Neural progenitor cell (in vitro differentiated cells): Measurements from ENCODE around the gene THBS3. TPM values are rescaled to one million over a fixed set of nuclear protein-coding genes. Genes with fewer than 3 reads are reported as not detected.

Experiments used
- DNase-seq: peaks from one replicate; pipeline ENCODE4 v3.0.0-alpha.2; 2016; ENCODE audit warnings: low spot score
- H2AFZ ChIP-seq: fragments of 200-600 bp; sonication (generic); replicated peaks from 2 replicates; pipeline ENCODE4 v1.6.1; 2016; ENCODE audit warnings: antibody characterized with exemption
- H3F3A ChIP-seq: fragments of 200-600 bp; sonication (generic); 2 replicates; pipeline ENCODE4 v1.6.1; 2016; ENCODE audit warnings: antibody characterized with exemption, low read depth
- H3K27ac ChIP-seq: fragments of 200-600 bp; sonication (generic); 2 replicates; pipeline ENCODE4 v1.5.1; 2016; ENCODE audit warnings: mild to moderate bottlenecking
- H3K27me3 ChIP-seq: fragments of 200-600 bp; sonication (generic); 2 replicates; pipeline ENCODE4 v1.6.1; 2016; ENCODE audit warnings: mild to moderate bottlenecking, moderate library complexity
- H3K36me3 ChIP-seq: fragments of 200-600 bp; sonication (generic); 2 replicates; pipeline ENCODE4 v1.5.1; 2016
- H3K4me1 ChIP-seq: fragments of 200-600 bp; sonication (generic); 2 replicates; pipeline ENCODE4 v1.6.1; 2016; ENCODE audit warnings: mixed run types
- H3K4me2 ChIP-seq: fragments of 200-600 bp; sonication (generic); 2 replicates; pipeline ENCODE4 v1.6.1; 2016
- H3K4me3 ChIP-seq: fragments of 200-600 bp; sonication (generic); 2 replicates; pipeline ENCODE4 v1.5.1; 2016
- H3K79me2 ChIP-seq: fragments of 200-600 bp; sonication (generic); 2 replicates; pipeline ENCODE4 v1.6.1; 2016; ENCODE audit warnings: low read depth
- H3K9ac ChIP-seq: fragments of 200-600 bp; sonication (generic); 2 replicates; pipeline ENCODE4 v1.6.1; 2016
- H3K9me3 ChIP-seq: fragments of 200-600 bp; sonication (generic); 2 replicates; pipeline ENCODE4 v1.5.1; 2016; ENCODE audit warnings: low read depth
- H4K20me1 ChIP-seq: fragments of 200-600 bp; sonication (generic); 2 replicates; pipeline ENCODE4 v1.6.1; 2016; ENCODE audit warnings: low read depth
- H3K27ac Mint-ChIP-seq: 3 replicates; pipeline ENCODE4 v1.8.0; 2021; ENCODE audit warnings: mixed read lengths
- H3K27me3 Mint-ChIP-seq: 2 replicates; pipeline ENCODE4 v1.8.0; 2022; ENCODE audit warnings: low read depth, mild to moderate bottlenecking, inconsistent platforms, moderate library complexity, mixed read lengths; ENCODE audit not compliant: insufficient read depth
- H3K36me3 Mint-ChIP-seq: 3 replicates; pipeline ENCODE4 v1.8.0; 2021; ENCODE audit warnings: mixed read lengths
- H3K4me1 Mint-ChIP-seq: 3 replicates; pipeline ENCODE4 v1.8.0; 2021; ENCODE audit warnings: mixed read lengths
- H3K4me3 Mint-ChIP-seq: 3 replicates; pipeline ENCODE4 v1.8.0; 2021; ENCODE audit warnings: mild to moderate bottlenecking, moderate library complexity, mixed read lengths
- H3K9me3 Mint-ChIP-seq: 3 replicates; pipeline ENCODE4 v1.8.0; 2020; ENCODE audit warnings: mixed read lengths
- EZH2 ChIP-seq: fragments of 200-600 bp; sonication (generic); IDR thresholded peaks from 2 replicates; pipeline ENCODE4 v1.6.1; 2017; ENCODE audit warnings: antibody characterized with exemption, mild to moderate bottlenecking, moderate library complexity
- EZH2phosphoT487 ChIP-seq: fragments of 200-600 bp; sonication (generic); IDR thresholded peaks from 2 replicates; pipeline ENCODE4 v1.6.1; 2017; ENCODE audit warnings: antibody characterized with exemption
- total RNA-seq: library from RNA; depleted of rRNA; stranded (reverse); fragments of >200 nt; gene quantifications from 2 replicates; pipeline ENCODE4 v1.2.3, GENCODE V29; 2015; ENCODE audit warnings: low replicate concordance
- TF ChIP-seq, protein P1 (sequence below): fragments of 200-600 bp; sonication (generic); IDR thresholded peaks from 2 replicates; pipeline ENCODE4 v1.5.1; 2017; ENCODE audit warnings: antibody characterized with exemption, mild to moderate bottlenecking

The THBS3 gene
- total RNA-seq, 1 donor from 2014 or later: 19.3 TPM

DNA sequence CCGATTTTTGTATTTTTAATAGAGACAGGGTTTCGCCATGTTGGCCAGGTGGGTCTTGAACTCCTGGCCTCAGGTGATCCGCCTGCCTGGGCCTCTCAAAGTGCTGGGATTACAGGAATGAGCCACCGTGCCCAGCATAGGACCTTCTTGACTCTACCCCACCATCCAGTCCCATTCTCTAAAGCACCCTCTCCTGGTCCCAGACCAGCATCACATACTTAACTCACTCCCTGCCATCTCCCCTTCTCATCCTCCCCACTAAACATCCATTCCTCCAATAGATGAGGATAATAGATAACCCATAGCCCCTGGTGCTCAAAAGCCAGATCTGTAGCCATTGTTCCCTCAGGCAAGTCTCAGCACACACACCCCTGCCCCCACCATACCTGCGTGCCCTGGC is 45.5 kb upstream of the THBS3 start:
- no peak overlapping the region for H3K27ac ChIP-seq
- H4K20me1 ChIP-seq: no peaks in the 10 kb centered on the region
- no peaks in the 10 kb centered on the region for H3K9me3 Mint-ChIP-seq
- peaks cover 32% of the 10 kb centered on the region for H3K4me1 Mint-ChIP-seq
- no peak overlapping the region for H3K27ac Mint-ChIP-seq
- no peaks in the 10 kb centered on the region for H3K36me3 ChIP-seq
- H3K4me3 Mint-ChIP-seq: peak overlapping the region; percentile 91
- H3K4me1 ChIP-seq: peaks cover 20% of the 10 kb centered on the region
- no peak for DNase-seq
- H3K9me3 ChIP-seq: no peaks in the 10 kb centered on the region
- no peak for TF ChIP-seq EZH2
- no peak for TF ChIP-seq EZH2phosphoT487
- TF ChIP-seq, protein P1, sequence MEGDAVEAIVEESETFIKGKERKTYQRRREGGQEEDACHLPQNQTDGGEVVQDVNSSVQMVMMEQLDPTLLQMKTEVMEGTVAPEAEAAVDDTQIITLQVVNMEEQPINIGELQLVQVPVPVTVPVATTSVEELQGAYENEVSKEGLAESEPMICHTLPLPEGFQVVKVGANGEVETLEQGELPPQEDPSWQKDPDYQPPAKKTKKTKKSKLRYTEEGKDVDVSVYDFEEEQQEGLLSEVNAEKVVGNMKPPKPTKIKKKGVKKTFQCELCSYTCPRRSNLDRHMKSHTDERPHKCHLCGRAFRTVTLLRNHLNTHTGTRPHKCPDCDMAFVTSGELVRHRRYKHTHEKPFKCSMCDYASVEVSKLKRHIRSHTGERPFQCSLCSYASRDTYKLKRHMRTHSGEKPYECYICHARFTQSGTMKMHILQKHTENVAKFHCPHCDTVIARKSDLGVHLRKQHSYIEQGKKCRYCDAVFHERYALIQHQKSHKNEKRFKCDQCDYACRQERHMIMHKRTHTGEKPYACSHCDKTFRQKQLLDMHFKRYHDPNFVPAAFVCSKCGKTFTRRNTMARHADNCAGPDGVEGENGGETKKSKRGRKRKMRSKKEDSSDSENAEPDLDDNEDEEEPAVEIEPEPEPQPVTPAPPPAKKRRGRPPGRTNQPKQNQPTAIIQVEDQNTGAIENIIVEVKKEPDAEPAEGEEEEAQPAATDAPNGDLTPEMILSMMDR: no peak
- no peaks in the 10 kb centered on the region for H3K27me3 ChIP-seq
- peaks cover 11% of the 10 kb centered on the region for H3K79me2 ChIP-seq
- peaks cover 30% of the 10 kb centered on the region for H3F3A ChIP-seq
- no peak overlapping the region for H3K9ac ChIP-seq
- H3K36me3 Mint-ChIP-seq: peaks cover 16% of the 10 kb centered on the region
- peaks cover 10% of the 10 kb centered on the region for H3K27me3 Mint-ChIP-seq
- peak overlapping the region; percentile 84 for H3K4me3 ChIP-seq
- no peak overlapping the region for H2AFZ ChIP-seq
- H3K4me2 ChIP-seq: peak overlapping the region; percentile 99

DNA sequence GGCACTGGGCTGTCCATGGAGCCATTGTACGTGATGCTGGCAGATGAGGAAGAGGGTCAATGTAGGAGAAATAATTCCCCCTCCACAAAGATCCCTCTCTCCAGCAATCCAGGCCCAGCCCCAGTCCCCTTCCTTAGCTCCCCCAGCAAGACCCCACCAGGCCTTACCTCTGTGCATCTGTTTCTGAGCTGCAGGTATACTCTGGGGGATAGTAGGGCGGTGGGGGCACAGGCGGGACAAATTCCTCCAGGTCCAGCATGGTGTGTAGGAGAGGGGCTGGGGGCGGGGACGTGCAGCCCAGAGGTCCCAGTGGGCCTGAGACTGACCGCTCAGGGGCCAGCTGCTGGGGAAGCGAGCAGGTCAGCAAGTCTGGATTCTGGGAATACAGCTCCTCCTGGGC is 43.9 kb upstream of the THBS3 start:
- peaks cover 20% of the 10 kb centered on the region for H3K4me1 ChIP-seq
- no peaks in the 10 kb centered on the region for H3K9me3 ChIP-seq
- H3K4me3 Mint-ChIP-seq: no peak overlapping the region
- no peak for DNase-seq
- H3K27ac ChIP-seq: no peak overlapping the region
- peaks cover 8% of the 10 kb centered on the region for H3K36me3 Mint-ChIP-seq
- H3K4me1 Mint-ChIP-seq: peaks cover 32% of the 10 kb centered on the region
- peak overlapping the region; percentile 22 for H3K27ac Mint-ChIP-seq
- no peak overlapping the region for H2AFZ ChIP-seq
- H3K4me2 ChIP-seq: no peak overlapping the region
- H3K27me3 Mint-ChIP-seq: peaks cover 10% of the 10 kb centered on the region
- H3K27me3 ChIP-seq: no peaks in the 10 kb centered on the region
- peaks cover 11% of the 10 kb centered on the region for H3K79me2 ChIP-seq
- TF ChIP-seq EZH2phosphoT487 (no peak), EZH2 (no peak)
- TF ChIP-seq, protein P1: no peak
- H3F3A ChIP-seq: peaks cover 32% of the 10 kb centered on the region
- H3K4me3 ChIP-seq: no peak overlapping the region
- no peaks in the 10 kb centered on the region for H3K36me3 ChIP-seq
- no peaks in the 10 kb centered on the region for H4K20me1 ChIP-seq
- no peaks in the 10 kb centered on the region for H3K9me3 Mint-ChIP-seq
- no peak overlapping the region for H3K9ac ChIP-seq

DNA sequence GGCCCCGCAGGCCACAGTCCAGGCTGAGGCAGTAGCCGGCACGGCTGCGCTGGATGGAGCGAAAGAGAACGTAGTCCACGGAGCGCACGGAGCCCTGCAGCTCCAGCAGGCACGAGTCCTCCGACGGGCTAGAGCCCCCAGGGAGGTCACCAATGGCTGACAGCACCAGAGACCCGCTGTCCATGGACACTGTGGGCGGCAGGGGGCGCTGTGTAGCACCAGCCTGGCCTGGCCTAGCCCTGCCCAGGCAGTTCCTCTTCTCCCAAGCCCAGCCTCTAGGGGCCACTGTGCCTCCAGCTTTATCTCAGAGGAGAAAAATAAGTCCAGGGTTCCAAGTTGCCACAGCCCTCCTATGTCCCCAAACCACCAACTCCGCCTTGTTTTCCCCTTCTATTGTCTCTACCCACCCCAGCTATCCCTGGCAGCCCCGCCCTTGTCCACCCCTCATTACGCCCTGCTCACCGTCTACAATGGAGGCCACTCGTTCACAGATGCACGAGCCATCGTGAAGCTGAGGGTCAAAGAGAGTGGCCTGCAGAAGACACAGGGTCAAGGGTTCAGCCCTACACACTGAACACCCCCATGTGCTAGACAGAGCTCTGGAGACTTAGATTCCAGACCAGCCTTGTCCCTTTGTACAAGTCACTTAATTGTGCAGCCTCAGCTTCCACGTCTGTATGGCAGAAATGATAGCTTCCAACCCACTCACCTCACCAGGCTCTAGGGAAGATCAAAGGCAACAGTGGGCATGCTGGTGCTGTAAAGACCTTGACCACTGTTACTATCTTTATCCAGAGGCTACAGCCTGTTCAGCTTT is 43.1 kb upstream of the THBS3 start:
- no peaks in the 10 kb centered on the region for H3K9me3 Mint-ChIP-seq
- no peaks in the 10 kb centered on the region for H3K9me3 ChIP-seq

More for the DNA sequence above, 43.1 kb upstream of the THBS3 start:
- Mint-ChIP-seq H3K36me3 (peaks cover 10% of the 10 kb centered on the region), H3K4me1 (peaks cover 32% of the 10 kb centered on the region), H3K4me3 (peak overlapping the region; percentile 48), H3K27ac (peak overlapping the region; percentile 14), H3K27me3 (peaks cover 10% of the 10 kb centered on the region)
- H3K79me2 ChIP-seq: peaks cover 11% of the 10 kb centered on the region
- no peak overlapping the region for H3K9ac ChIP-seq
- peak overlapping the region; percentile 74 for H3K4me2 ChIP-seq
- TF ChIP-seq, protein P1: peak; percentile 99
- TF ChIP-seq EZH2: no peak
- no peaks in the 10 kb centered on the region for H3K36me3 ChIP-seq
- no peaks in the 10 kb centered on the region for H4K20me1 ChIP-seq
- peak; percentile 98 for DNase-seq
- peaks cover 19% of the 10 kb centered on the region for H3K4me1 ChIP-seq
- no peak overlapping the region for H3K27ac ChIP-seq
- H2AFZ ChIP-seq: peak overlapping the region; percentile 50
- H3K4me3 ChIP-seq: peak overlapping the region; percentile 47
- peaks cover 32% of the 10 kb centered on the region for H3F3A ChIP-seq
- H3K27me3 ChIP-seq: no peaks in the 10 kb centered on the region
